HK-2 (cell line): ENCODE data around the gene CYP4F2.
A peak's percentile ranks its signal among the peaks of the same experiment; 100 is the strongest.
"Not testable (repeated sequence)": the region's sequence is repeated elsewhere in the genome, so short reads cannot be mapped to it uniquely, and the experiment has no call there.

Source experiments
- DNase-seq: peaks from one replicate; pipeline ENCODE4 v3.0.0-alpha.2; 2018; ENCODE audit not compliant: unreplicated experiment

The CYP4F2 gene

GRCh38 chr19:15897738-15898276 lies at the start of gene CYP4F2:
TSS of gene CYP4F2 (minus strand) at chr19:15898074. CDS start at chr19:15897611, 463 bp downstream.
- DNase-seq = no peak

- DNase-seq = no peak
Measured at GRCh38 chr19:15945301-15945700, 47.4 kb upstream of the CYP4F2 start.

GRCh38 chr19:15944401-15944800 lies 46.5 kb upstream of the CYP4F2 start:
- no peak for DNase-seq

- no peak for DNase-seq
Measured at GRCh38 chr19:15937771-15938170, 39.9 kb upstream of the CYP4F2 start.

- DNase-seq = no peak
Measured at GRCh38 chr19:15936950-15937349, 39.1 kb upstream of the CYP4F2 start.

- DNase-seq = no peak
Measured at GRCh38 chr19:15936173-15936572, 38.3 kb upstream of the CYP4F2 start.

- no peak for DNase-seq
Measured at GRCh38 chr19:15935167-15935702, 37.4 kb upstream of the CYP4F2 start.

GRCh38 chr19:15934332-15935078 lies 36.6 kb upstream of the CYP4F2 start, which contains the start of gene CYP4F11:
TSS of gene CYP4F11 (minus strand) at chr19:15934529. CDS start at chr19:15934408, 121 bp downstream.
- peak; percentile 22 for DNase-seq

- DNase-seq = not testable (repeated sequence)
Measured at GRCh38 chr19:15933761-15934331, 36.0 kb upstream of the CYP4F2 start.

GRCh38 chr19:15928321-15928720 lies 30.4 kb upstream of the CYP4F2 start:
- DNase-seq = no peak

- no peak for DNase-seq
Measured at GRCh38 chr19:15926484-15926883, 28.6 kb upstream of the CYP4F2 start.

- no peak for DNase-seq
Measured at GRCh38 chr19:15923702-15924101, 25.8 kb upstream of the CYP4F2 start.

GRCh38 chr19:15922021-15922420 lies 24.1 kb upstream of the CYP4F2 start:
- DNase-seq = no peak

GRCh38 chr19:15919243-15919642 lies 21.4 kb upstream of the CYP4F2 start:
- no peak for DNase-seq

GRCh38 chr19:15915109-15915508 lies 17.2 kb upstream of the CYP4F2 start:
- DNase-seq = no peak

GRCh38 chr19:15913830-15914229 lies 16.0 kb upstream of the CYP4F2 start:
- no peak for DNase-seq

- DNase-seq = no peak
Measured at GRCh38 chr19:15913384-15913783, 15.5 kb upstream of the CYP4F2 start.

- DNase-seq = no peak
Measured at GRCh38 chr19:15911599-15912235, 13.8 kb upstream of the CYP4F2 start.

- DNase-seq = no peak
Measured at GRCh38 chr19:15905026-15905425, 7.2 kb upstream of the CYP4F2 start.

- not testable (repeated sequence) for DNase-seq
Measured at GRCh38 chr19:15902898-15903297, 5.0 kb upstream of the CYP4F2 start.

GRCh38 chr19:15902254-15902653 lies 4.4 kb upstream of the CYP4F2 start:
- DNase-seq = no peak

GRCh38 chr19:15900504-15900903 lies 2.6 kb upstream of the CYP4F2 start:
- DNase-seq = no peak
